B cell (primary cell): ENCODE measurements around the gene ANKRD17. TPM values are rescaled to one million over a fixed set of nuclear protein-coding genes. Genes with fewer than 3 reads are reported as not detected.

Experiments
- ATAC-seq: fragments of 200-7000 bp; cut with Tn5 transposase; one replicate; pipeline ENCODE4 v1.10.0; 2021; ENCODE audit warnings: low read depth, mild to moderate bottlenecking, moderate number of reproducible peaks, moderate library complexity
- CTCF ChIA-PET: fragments of 350-600 bp; sonication (Branson Sonifier 250); formaldehyde crosslinking; loops from one replicate; lab custom pipeline; 2021; ENCODE audit warnings: antibody characterized with exemption, inconsistent platforms; lab: Charles Lee
- POLR2A ChIA-PET: fragments of 350-600 bp; sonication (Branson Sonifier 250); formaldehyde crosslinking; loops from one replicate; lab custom pipeline; 2021; ENCODE audit warnings: antibody characterized with exemption; lab: Charles Lee
- DNase-seq: peaks from one replicate; pipeline ENCODE4 v3.0.0; 2013
- H2AFZ ChIP-seq: 2 replicates; pipeline ENCODE4 v1.6.1; 2012; ENCODE audit warnings: mild to moderate bottlenecking, low read depth, low read length; ENCODE audit not compliant: insufficient read depth, poor library complexity, severe bottlenecking
- H3K27ac ChIP-seq, 2 donors: 1 replicate in 1 of 2; 2 replicates in 1 of 2; pipeline ENCODE4 v1.5.1; 2012 to 2013; ENCODE audit warnings: low read length in 2 of 2, mild to moderate bottlenecking in 2 of 2, moderate library complexity in 1 of 2
- H3K27me3 ChIP-seq, 4 experiments: fragments of 200-600 bp in 1 of 4; sonication (generic) in 1 of 4; replicated peaks in 1 of 4; 1 replicate in 2 of 4; 2 replicates in 2 of 4; pipeline versions ENCODE4 v1.6.1 to v1.7.0; 2013 to 2016; ENCODE audit warnings: low read length in 3 of 4, mild to moderate bottlenecking in 2 of 4, mixed read lengths in 1 of 4, moderate library complexity in 1 of 4; ENCODE audit not compliant: insufficient read depth in 4 of 4, control insufficient read depth in 3 of 4; ENCODE audit errors: control extremely low read depth in 1 of 4
- H3K36me3 ChIP-seq, 2 experiments: replicated peaks in 1 of 2; 1 replicate in 1 of 2; 2 replicates in 1 of 2; pipeline versions ENCODE4 v1.6.1 to v1.7.1; 2013; ENCODE audit warnings: low read length in 1 of 2; ENCODE audit not compliant: insufficient read depth in 2 of 2, control insufficient read depth in 1 of 2; ENCODE audit errors: control extremely low read depth in 1 of 2, extremely low read depth in 1 of 2
- H3K4me1 ChIP-seq, 2 donors: fragments of 200-600 bp in 1 of 2; sonication (generic) in 1 of 2; 1 replicate in 1 of 2; 2 replicates in 1 of 2; pipeline versions ENCODE4 v1.5.1 to v1.6.1; 2013 to 2017; ENCODE audit warnings: low read length in 2 of 2; ENCODE audit not compliant: control insufficient read depth in 2 of 2, insufficient read depth in 2 of 2
- H3K4me2 ChIP-seq: replicated peaks from 2 replicates; pipeline ENCODE3; 2012; ENCODE audit warnings: mild to moderate bottlenecking, low read depth, low read length; ENCODE audit not compliant: poor library complexity, severe bottlenecking
- H3K4me3 ChIP-seq, 5 experiments: fragments of 200-600 bp in 1 of 5; sonication (generic) in 1 of 5; 1 replicate in 3 of 5; 2 replicates in 2 of 5; pipeline versions ENCODE4 v1.5.1 to v1.7.0; 2011 to 2016; ENCODE audit warnings: low read length in 4 of 5, mild to moderate bottlenecking in 4 of 5, low read depth in 2 of 5, control low read depth in 1 of 5, moderate library complexity in 1 of 5; ENCODE audit not compliant: insufficient read depth in 1 of 5; ENCODE audit errors: control extremely low read depth in 1 of 5, extremely low read depth in 1 of 5
- H3K79me2 ChIP-seq: fragments of 200-600 bp; sonication (generic); one replicate; pipeline ENCODE4 v1.6.0; 2016; ENCODE audit warnings: low read length; ENCODE audit not compliant: control insufficient read depth, insufficient read depth
- H3K9ac ChIP-seq: fragments of 200-600 bp; sonication (generic); 2 replicates; pipeline ENCODE4 v1.6.1; 2017; ENCODE audit warnings: mild to moderate bottlenecking, low read length, moderate library complexity
- H3K9me3 ChIP-seq, 3 donors: one replicate each; pipeline versions ENCODE4 v1.6.1 to v1.7.1; 2013; ENCODE audit warnings: low read length in 2 of 3; ENCODE audit not compliant: control insufficient read depth in 2 of 3, insufficient read depth in 1 of 3; ENCODE audit errors: control extremely low read depth in 1 of 3
- H4K20me1 ChIP-seq: 2 replicates; pipeline ENCODE4 v1.6.0; 2012; ENCODE audit warnings: mild to moderate bottlenecking, low read length; ENCODE audit not compliant: insufficient read depth, control insufficient read depth, poor library complexity, severe bottlenecking
- H3K27ac Mint-ChIP-seq: one replicate; pipeline ENCODE4 v1.8.0; 2021; ENCODE audit warnings: mixed read lengths
- H3K27me3 Mint-ChIP-seq: one replicate; pipeline ENCODE4 v1.8.0; 2021; ENCODE audit warnings: mixed read lengths
- H3K4me1 Mint-ChIP-seq: one replicate; pipeline ENCODE4 v1.8.0; 2021; ENCODE audit warnings: mixed read lengths
- H3K4me3 Mint-ChIP-seq: one replicate; pipeline ENCODE4 v1.8.0; 2021; ENCODE audit warnings: mixed read lengths
- H3K9me3 Mint-ChIP-seq: one replicate; pipeline ENCODE4 v1.8.0; 2022; ENCODE audit warnings: mixed read lengths; ENCODE audit not compliant: insufficient read depth
- EZH2 ChIP-seq: IDR thresholded peaks from 2 replicates; pipeline ENCODE4 v1.6.1; 2012; ENCODE audit warnings: borderline replicate concordance, low read depth, mild to moderate bottlenecking, moderate library complexity, low read length; ENCODE audit not compliant: insufficient read depth, poor library complexity, severe bottlenecking
- WGBS: methylation state at CpG from one replicate; pipeline ENCODE4 v1.1.5; 2013; ENCODE audit warnings: missing lambda C conversion rate; ENCODE audit not compliant: insufficient coverage; 5-methylcytosine and 5-hydroxymethylcytosine counted together
- intact Hi-C: fragments of 100-400 bp; cut with micrococcal nuclease; formaldehyde crosslinking; loops from one replicate; pipeline ENCODE4 v1.10.0; 2022
- polyA plus RNA-seq: library from polyadenylated mRNA; depleted of rRNA; stranded (reverse); fragments of >200 nt; gene quantifications from 2 replicates; pipeline ENCODE4 v1.2.3, GENCODE V29; 2012
- total RNA-seq, 2 donors: library from RNA; stranded (reverse); fragments of 120-200 nt in 1 of 2; gene quantifications; 1 replicate in 1 of 2; 2 replicates in 1 of 2; pipeline versions ENCODE4 v1.2.3 to v1.2.4, GENCODE V29; 2013 to 2022
- TF ChIP-seq, protein P1 (sequence below): fragments of 200-600 bp; IDR thresholded peaks from one replicate; pipeline ENCODE4 v1.8.0; 2022; ENCODE audit warnings: antibody characterized with exemption, mild to moderate bottlenecking

The ANKRD17 gene
- total and polyA plus RNA-seq, 2 donors (not counting 1 experiment from before 2014, with no cell fraction given) = 15.8 to 69.4 TPM

GRCh38 chr4:73222466-73223257 is 35.9 kb downstream of the ANKRD17 start:
- 14% methylated on average over 2 of the region's 6 CpGs for WGBS
- H3K4me1 Mint-ChIP-seq = peaks cover 32% of the 10 kb centered on the region
- DNase-seq = peak; percentile 76

DNA sequence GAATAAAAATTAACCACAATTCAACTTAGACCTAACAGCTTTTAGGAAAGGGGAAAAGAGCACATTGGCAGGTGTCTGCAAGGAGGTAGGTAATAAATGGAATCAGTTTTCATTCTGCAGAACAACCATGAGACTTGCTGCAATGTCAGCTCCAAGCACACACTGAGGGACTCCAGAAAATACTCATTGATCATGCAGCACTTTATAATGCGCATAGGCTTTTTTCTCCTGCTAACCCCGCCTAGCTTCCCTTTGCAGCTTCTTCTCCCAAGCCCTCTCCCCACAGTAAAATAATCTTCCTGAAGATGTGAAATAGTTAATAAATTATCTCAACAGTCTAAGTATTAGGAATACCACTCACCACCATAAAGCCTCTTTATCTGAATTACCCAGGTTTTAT is 36.9 kb downstream of the ANKRD17 start:
- ATAC-seq (no peak), DNase-seq (no peak)
- no peak overlapping the region for H2AFZ ChIP-seq
- POLR2A ChIA-PET = no interaction called here
- H3K4me3 ChIP-seq = no peak overlapping the region
- H3K9me3 ChIP-seq = no peaks in the 10 kb centered on the region
- peaks cover 67% of the 10 kb centered on the region for H3K79me2 ChIP-seq
- Mint-ChIP-seq H3K4me3 (peak overlapping the region; percentile 63), H3K4me1 (peaks cover 35% of the 10 kb centered on the region), H3K27me3 (no peaks in the 10 kb centered on the region), H3K27ac (no peak overlapping the region), H3K9me3 (no peaks in the 10 kb centered on the region)
- no CpG with 5 or more reads among the region's 2 CpGs for WGBS
- CTCF ChIA-PET = no interaction called here
- peaks cover 0 to 3% of the 10 kb centered on the region in 2 experiments for H3K36me3 ChIP-seq
- H4K20me1 ChIP-seq = peaks cover 5% of the 10 kb centered on the region
- H3K27ac ChIP-seq = peak overlapping the region in 1 of 2 donors; percentile 34
- H3K4me2 ChIP-seq = peak overlapping the region; percentile 72
- H3K27me3 ChIP-seq = no peaks in the 10 kb centered on the region
- peaks cover 27 to 32% of the 10 kb centered on the region in 2 donors for H3K4me1 ChIP-seq
- intact Hi-C loops = loop anchor here (2.0 to 5.0 kb wide), 2 partner anchors 37 to 39 kb away; partner anchors contain the start of gene ANKRD17
- TF ChIP-seq, protein P1, sequence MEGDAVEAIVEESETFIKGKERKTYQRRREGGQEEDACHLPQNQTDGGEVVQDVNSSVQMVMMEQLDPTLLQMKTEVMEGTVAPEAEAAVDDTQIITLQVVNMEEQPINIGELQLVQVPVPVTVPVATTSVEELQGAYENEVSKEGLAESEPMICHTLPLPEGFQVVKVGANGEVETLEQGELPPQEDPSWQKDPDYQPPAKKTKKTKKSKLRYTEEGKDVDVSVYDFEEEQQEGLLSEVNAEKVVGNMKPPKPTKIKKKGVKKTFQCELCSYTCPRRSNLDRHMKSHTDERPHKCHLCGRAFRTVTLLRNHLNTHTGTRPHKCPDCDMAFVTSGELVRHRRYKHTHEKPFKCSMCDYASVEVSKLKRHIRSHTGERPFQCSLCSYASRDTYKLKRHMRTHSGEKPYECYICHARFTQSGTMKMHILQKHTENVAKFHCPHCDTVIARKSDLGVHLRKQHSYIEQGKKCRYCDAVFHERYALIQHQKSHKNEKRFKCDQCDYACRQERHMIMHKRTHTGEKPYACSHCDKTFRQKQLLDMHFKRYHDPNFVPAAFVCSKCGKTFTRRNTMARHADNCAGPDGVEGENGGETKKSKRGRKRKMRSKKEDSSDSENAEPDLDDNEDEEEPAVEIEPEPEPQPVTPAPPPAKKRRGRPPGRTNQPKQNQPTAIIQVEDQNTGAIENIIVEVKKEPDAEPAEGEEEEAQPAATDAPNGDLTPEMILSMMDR = no peak
- no peak for TF ChIP-seq EZH2
- no peak overlapping the region for H3K9ac ChIP-seq

More at GRCh38 chr4:73222466-73223257, 35.9 kb downstream of the ANKRD17 start:
- TF ChIP-seq, protein P1 = no peak
- Histone ChIP-seq H3K4me1 (peaks cover 27 to 32% of the 10 kb centered on the region in 2 donors), H3K79me2 (peaks cover 62% of the 10 kb centered on the region), H4K20me1 (peaks cover 5% of the 10 kb centered on the region), H3K9ac (peak overlapping the region; percentile 72), H3K36me3 (peaks cover 0 to 2% of the 10 kb centered on the region in 2 experiments), H3K4me2 (peak overlapping the region; percentile 72), H3K27ac (peak overlapping the region; percentile 74 to 89), H2AFZ (peak overlapping the region; percentile 77), H3K4me3 (peak overlapping the region; percentile 41 to 68 (median 58)), H3K27me3 (no peaks in the 10 kb centered on the region), H3K9me3 (no peaks in the 10 kb centered on the region)
- Mint-ChIP-seq H3K27ac (no peak overlapping the region), H3K9me3 (no peaks in the 10 kb centered on the region), H3K4me3 (no peak overlapping the region), H3K27me3 (no peaks in the 10 kb centered on the region)
- ATAC-seq = peak; percentile 97
- ChIA-PET POLR2A (interaction anchor here (0.6 kb wide), 2 partner anchors 33 to 46 kb away, joined by 3 read pairs; no protein-coding TSS in a partner anchor), CTCF (no interaction called here)
- intact Hi-C loops = loop anchor here (2.0 to 5.0 kb wide), 2 partner anchors 36 to 40 kb away; partner anchors contain the start of gene ANKRD17
